Astrocyte of the spinal cord (primary cell): ENCODE data around the gene GK.
"Not testable (repeated sequence)": the region's sequence is repeated elsewhere in the genome, so short reads cannot be mapped to it uniquely, and the experiment has no call there.

Experiments used
- DNase-seq: peaks from one replicate; pipeline ENCODE4 v3.0.0; 2011; ENCODE audit warnings: low read depth, low spot score
- H3K4me3 ChIP-seq: 2 replicates; pipeline ENCODE4 v1.5.1; 2011; ENCODE audit warnings: low read depth, mild to moderate bottlenecking, low read length, moderate library complexity
- CTCF ChIP-seq: IDR thresholded peaks from 2 replicates; pipeline ENCODE4 v1.5.1; 2012; ENCODE audit warnings: low read depth, mild to moderate bottlenecking, low read length, inconsistent platforms
- in situ Hi-C: cut with HindIII; loops from 2 replicates; pipeline ENCODE4 v1.10.0; 2017; ENCODE audit warnings: low sequenced_read_pairs

The GK gene

GRCh38 chrX:30635630-30636029 lies 17.6 kb upstream of the GK start:
- no peak overlapping the region for H3K4me3 ChIP-seq
- in situ Hi-C loops = no loop called here
- no peak for DNase-seq
- peak; percentile 26 for TF ChIP-seq CTCF

GRCh38 chrX:30637874-30638815 lies 15.1 kb upstream of the GK start:
- TF ChIP-seq CTCF = no peak
- in situ Hi-C loops = no loop called here
- no peak overlapping the region for H3K4me3 ChIP-seq
- no peak for DNase-seq

GRCh38 chrX:30639702-30640101 lies 13.5 kb upstream of the GK start:
- DNase-seq, in situ Hi-C loops: not testable (repeated sequence)

GRCh38 chrX:30642642-30643041 lies 10.6 kb upstream of the GK start:
- no peak for TF ChIP-seq CTCF
- DNase-seq = no peak
- H3K4me3 ChIP-seq = no peak overlapping the region
- in situ Hi-C loops = no loop called here

More at GRCh38 chrX:30639702-30640101, 13.5 kb upstream of the GK start:
- H3K4me3 ChIP-seq = not testable (repeated sequence)

- no peak for TF ChIP-seq CTCF
- DNase-seq = no peak
- H3K4me3 ChIP-seq = no peak overlapping the region
- in situ Hi-C loops = no loop called here
These were observed 9.9 kb upstream of the GK start for GRCh38 chrX:30643313-30643821.

- TF ChIP-seq CTCF = no peak
- in situ Hi-C loops = no loop called here
- no peak for DNase-seq
- H3K4me3 ChIP-seq = no peak overlapping the region
These were observed 3.4 kb upstream of the GK start for GRCh38 chrX:30649859-30650258.

- TF ChIP-seq CTCF = no peak
- peak; percentile 91 for DNase-seq
- in situ Hi-C loops = no loop called here
- H3K4me3 ChIP-seq = peak overlapping the region; percentile 63
These were observed 452 bp upstream of the GK start for GRCh38 chrX:30652527-30653414.

GRCh38 chrX:30654386-30654785 lies 1.2 kb downstream of the GK start:
- in situ Hi-C loops, H3K4me3 ChIP-seq, DNase-seq: not testable (repeated sequence)
